22Rv1 (cell line): ENCODE measurements around the gene PLEKHA6.

Experiments used
- CTCF ChIP-seq: fragments of 450-650 bp; IDR thresholded peaks from 2 replicates; pipeline ENCODE4 v1.5.1; 2017; ENCODE audit warnings: mild to moderate bottlenecking
- ZFX ChIP-seq: fragments of 450-650 bp; IDR thresholded peaks from 2 replicates; pipeline ENCODE4 v1.6.1; 2017; ENCODE audit warnings: antibody characterized with exemption, borderline replicate concordance

- TF ChIP-seq CTCF (no peak), ZFX (no peak)
Measured at GRCh38 chr1:204242920-204243319, 116.8 kb downstream of the PLEKHA6 start.
